HFF-Myc (cell line): Measurements from ENCODE around the gene SORBS1.

Source experiments
- DNase-seq: peaks from one replicate; pipeline ENCODE4 v3.0.0-alpha.2; 2011; ENCODE audit warnings: low read depth; ENCODE audit errors: extremely low read depth
- H3K4me3 ChIP-seq: replicated peaks from 2 replicates; pipeline ENCODE4 v1.5.1; 2011; ENCODE audit warnings: low read depth, mild to moderate bottlenecking, control low read depth, low read length
- TF ChIP-seq, protein P1 (sequence below): IDR thresholded peaks from 2 replicates; pipeline ENCODE4 v1.5.1; 2012; ENCODE audit warnings: mild to moderate bottlenecking, low read depth, low read length, control low read depth; ENCODE audit errors: missing control alignments

Gene SORBS1

DNA sequence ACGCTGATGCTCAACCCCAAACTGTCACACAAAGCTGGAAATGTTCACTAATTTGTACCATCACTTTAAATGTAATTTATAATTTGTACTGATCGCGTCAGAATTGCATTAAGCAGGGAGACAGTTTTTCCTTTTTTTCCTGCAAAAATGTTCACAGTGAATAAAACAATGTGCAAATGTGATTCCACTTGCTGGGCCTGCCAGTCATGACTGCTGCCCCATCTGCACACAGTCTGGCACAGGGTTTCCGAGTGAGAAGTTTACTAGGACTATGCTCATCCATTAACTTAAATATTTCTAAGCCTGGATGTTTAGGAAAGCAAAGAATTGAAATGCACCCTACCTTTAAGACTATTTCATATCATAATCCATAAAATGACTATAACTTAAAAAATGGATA is 99.6 kb downstream of the SORBS1 start:
- DNase-seq = no peak
- TF ChIP-seq, protein P1, sequence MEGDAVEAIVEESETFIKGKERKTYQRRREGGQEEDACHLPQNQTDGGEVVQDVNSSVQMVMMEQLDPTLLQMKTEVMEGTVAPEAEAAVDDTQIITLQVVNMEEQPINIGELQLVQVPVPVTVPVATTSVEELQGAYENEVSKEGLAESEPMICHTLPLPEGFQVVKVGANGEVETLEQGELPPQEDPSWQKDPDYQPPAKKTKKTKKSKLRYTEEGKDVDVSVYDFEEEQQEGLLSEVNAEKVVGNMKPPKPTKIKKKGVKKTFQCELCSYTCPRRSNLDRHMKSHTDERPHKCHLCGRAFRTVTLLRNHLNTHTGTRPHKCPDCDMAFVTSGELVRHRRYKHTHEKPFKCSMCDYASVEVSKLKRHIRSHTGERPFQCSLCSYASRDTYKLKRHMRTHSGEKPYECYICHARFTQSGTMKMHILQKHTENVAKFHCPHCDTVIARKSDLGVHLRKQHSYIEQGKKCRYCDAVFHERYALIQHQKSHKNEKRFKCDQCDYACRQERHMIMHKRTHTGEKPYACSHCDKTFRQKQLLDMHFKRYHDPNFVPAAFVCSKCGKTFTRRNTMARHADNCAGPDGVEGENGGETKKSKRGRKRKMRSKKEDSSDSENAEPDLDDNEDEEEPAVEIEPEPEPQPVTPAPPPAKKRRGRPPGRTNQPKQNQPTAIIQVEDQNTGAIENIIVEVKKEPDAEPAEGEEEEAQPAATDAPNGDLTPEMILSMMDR = no peak
- H3K4me3 ChIP-seq = no peak overlapping the region

DNA sequence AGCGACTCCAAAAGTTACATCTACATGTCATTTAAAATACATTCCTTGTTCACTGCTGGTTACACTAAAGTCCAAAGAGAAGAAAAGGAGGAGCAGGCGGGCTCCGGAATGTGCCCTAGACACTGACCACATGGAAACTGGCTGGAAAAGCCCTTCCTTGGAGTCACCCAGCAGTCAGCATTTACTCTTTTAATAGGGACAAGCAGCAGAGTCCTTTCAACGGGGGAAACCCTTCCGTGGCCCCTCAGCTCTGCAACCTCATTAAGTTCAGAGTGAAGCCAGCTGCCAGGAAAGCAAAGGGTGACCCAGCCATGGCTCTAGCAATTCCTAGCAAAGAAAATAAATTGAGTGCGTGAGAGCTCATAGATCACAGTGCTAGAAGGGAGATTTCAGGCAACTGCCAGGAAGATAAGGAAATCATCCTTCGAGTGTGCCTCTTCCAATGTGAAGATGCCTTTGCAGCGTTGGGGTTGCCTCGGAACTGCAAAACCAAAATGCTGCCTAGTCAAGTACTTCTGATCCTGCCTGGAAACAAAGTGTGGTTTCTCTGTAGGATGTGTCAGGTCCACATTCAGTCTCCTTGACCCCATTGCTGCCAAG is 101.6 kb downstream of the SORBS1 start:
- TF ChIP-seq, protein P1 = no peak
- DNase-seq = no peak
- no peak overlapping the region for H3K4me3 ChIP-seq

DNA sequence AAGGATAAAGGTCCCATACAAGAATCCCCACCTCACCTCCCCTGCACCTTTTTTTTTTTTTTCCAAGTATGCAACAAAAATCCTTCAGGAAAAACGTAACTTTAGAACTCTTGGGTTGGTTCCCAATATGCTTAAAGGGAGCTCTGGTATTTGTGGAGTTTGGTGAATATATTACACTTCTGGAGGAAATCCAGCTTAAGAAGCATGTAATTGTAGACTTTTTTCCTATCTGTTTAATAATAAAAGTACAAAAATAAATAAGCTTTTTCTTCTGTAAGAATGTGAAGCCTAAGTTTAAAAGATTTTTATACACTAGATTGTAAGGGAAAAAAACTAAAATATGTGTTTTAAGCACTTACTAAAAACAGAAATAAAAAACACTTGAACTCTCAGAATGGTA is 102.3 kb downstream of the SORBS1 start:
- no peak for DNase-seq
- H3K4me3 ChIP-seq = no peak overlapping the region
- TF ChIP-seq, protein P1 = no peak

DNA sequence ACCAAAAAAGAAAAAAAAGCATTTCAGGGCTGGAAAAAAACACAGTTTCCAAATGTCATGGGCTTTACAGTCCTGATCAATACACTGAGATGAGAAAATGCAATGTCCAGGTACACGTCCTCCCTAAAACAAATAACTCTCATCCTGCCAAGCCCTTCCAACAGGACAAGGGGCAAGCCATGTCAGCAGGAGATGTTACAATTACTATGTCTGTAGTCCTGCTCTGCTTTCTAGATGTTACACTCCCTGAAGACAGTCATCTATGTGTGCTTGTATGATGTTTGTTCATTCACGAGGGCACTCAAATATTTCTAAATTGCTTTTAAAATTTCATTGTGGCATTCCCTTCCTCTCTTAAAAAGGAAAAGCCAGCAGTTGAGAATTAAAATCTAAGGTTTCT is 103.2 kb downstream of the SORBS1 start:
- TF ChIP-seq, protein P1 = no peak
- no peak overlapping the region for H3K4me3 ChIP-seq
- no peak for DNase-seq

GRCh38 chr10:95457319-95457886 is 103.8 kb downstream of the SORBS1 start:
- TF ChIP-seq, protein P1 = no peak
- no peak overlapping the region for H3K4me3 ChIP-seq
- DNase-seq = no peak

GRCh38 chr10:95456516-95456915 is 104.7 kb downstream of the SORBS1 start:
- no peak overlapping the region for H3K4me3 ChIP-seq
- TF ChIP-seq, protein P1 = no peak
- DNase-seq = no peak

- DNase-seq = no peak
- TF ChIP-seq, protein P1 = no peak
- H3K4me3 ChIP-seq = no peak overlapping the region
Observed at GRCh38 chr10:95454940-95455339, 106.2 kb downstream of the SORBS1 start.
